Stimulated activated CD8-positive, alpha-beta memory T cell treated with anti-CD3 and anti-CD28 coated beads, Interleukin-15, amount 100 ng/mL, for 1 hour (primary cell): ENCODE results near the gene KRT26.
"Not testable (repeated sequence)": the region's sequence is repeated elsewhere in the genome, so short reads cannot be mapped to it uniquely, and the experiment has no call there.

Source experiments
- DNase-seq: peaks from one replicate; pipeline ENCODE4 v3.0.0-alpha.2; 2020; ENCODE audit warnings: low read depth

Gene KRT26

DNA sequence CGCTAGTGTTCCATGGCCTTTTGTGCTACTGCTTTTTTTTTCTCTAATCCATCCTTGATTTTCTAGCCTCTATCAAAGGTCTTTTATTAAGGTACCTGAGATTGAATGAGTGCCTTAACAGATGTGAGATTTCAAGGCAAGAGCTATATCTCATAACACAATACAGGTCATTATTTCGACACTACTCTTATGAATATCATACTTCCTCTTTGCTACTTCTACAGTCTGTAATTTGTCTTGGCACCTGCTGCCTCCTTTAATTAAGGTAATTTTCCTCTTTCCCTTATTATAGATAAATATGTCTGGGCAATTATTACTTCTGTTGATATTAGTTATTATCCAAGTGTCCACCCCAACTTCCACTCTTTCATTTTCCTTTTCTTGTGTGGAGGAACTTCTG, 22.5 kb upstream of the KRT26 start:
- no peak for DNase-seq

DNA sequence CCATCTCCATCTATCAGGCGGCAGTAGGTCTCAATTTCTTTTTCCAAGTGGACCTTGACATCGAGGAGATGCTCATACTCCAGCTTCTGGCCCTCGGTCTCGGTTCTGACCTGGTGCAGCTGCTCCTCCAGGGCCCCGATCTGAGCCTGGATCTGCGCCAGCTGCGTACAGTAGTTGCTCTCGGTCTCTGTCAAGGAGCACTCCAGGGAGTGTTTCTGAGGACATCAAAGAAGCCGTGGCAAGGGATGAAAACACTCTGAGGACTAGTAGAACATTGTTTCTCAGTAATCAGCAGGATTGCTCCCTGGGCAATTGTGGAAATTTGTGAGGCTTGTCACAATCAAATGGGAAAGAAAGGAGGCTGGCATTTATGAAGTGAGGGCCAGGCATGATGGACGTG, 21.8 kb upstream of the KRT26 start:
- no peak for DNase-seq

DNA sequence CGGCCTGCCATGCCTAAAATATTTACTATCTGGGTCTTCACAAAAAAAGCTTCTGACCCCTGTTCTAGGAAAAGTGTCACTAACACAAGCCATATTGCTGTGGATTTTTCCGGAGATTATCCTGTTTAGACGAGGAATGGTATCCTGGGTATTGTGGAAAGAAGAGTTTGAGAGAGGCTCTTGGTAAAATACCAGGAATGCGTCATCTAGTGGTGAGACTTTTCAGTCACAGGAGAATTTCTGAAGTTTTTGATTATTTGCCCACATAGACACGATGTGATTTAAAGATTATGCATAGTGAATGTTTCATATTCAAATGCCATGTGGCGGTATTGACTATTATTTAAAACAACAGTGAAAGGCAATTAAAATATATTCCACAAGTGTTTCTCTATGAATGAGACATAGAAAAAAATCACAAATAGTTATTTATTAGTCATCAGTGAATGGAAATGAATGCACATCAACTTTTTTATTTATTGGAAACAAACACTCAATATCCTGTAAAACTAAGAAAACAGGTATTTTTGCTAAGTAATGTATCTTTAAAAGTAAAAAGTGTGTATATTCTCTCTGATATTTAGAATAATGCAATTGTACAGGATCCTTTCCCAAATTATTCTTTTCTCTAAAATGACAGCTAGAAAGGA, 19.9 kb upstream of the KRT26 start:
- no peak for DNase-seq

DNA sequence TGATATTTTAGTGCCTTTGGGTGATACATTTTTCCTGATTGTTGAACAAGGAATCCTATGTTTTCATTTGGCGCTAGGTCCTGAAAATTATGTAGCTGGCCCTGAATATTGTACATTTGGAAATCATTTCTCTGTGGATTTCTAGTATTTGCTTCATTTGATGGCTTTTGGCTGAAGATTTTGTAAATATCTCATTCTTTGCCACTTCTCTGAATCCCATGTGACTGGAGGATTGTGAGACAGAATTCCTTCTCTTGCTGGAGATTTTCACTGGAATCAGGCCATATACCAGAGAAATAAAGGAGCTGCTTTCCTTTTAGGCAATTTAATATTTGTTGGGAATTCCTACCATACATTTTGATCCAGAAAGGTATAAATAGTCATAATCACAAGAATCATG, 19.1 kb upstream of the KRT26 start:
- no peak for DNase-seq

DNA sequence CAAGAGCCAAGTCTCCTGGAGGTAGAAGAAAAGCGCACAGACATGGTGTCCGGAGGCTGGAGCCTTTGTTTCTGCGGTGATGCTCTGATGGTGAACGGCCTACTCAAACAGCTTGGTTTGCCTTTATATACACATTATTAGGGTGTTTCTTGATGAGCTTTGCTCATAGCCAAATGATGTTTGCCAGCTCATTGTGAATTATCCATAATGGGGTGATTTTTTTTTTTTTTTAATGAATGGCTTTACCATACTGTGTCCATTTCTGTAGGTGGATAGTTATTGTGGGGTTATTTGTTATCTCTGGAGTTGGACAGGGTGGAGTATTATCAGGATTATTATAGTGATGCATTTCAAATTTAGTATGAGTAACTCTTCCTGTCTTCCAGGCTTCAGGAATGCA, 10.4 kb upstream of the KRT26 start, which contains the start of gene KRT27:
TSS of gene KRT27 (minus strand) at position 101 of the 400 bp plus-strand sequence. CDS start at position 44, 57 bp downstream.
- DNase-seq: no peak

DNA sequence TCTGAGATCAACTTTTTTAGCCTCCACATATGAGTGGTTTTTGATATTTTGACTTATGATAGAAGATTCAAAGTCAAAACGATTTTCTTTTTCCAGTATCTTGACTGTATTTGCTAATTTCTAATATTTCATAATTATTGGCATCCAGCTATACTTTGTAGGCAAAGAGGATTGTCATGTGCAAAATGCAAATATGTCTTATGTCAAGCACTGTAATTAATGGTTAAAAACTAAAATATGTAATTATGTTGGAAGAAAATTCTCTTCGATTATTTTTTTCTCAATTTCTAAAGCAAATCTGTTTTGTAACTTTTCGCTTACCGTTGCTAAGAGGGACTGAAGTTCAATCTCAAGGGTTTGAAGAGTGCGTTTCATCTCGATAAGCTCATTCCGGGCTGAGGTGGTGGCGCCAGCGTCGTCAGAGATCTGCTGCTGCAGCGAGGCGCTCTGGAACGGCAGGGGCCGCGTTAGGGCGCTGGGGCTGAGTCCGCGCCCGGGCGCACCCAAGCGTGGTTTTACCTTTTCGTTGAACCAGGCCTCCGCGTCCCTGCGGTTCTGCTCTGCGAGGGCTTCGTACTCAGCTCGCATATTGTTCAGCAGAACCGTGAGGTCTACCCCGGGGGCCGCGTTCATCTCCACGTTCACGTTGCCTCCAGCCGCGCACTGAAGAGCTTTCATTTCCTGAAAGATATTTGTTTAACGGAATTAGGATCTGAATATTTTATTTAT, 7.3 kb upstream of the KRT26 start:
- no peak for DNase-seq

DNA sequence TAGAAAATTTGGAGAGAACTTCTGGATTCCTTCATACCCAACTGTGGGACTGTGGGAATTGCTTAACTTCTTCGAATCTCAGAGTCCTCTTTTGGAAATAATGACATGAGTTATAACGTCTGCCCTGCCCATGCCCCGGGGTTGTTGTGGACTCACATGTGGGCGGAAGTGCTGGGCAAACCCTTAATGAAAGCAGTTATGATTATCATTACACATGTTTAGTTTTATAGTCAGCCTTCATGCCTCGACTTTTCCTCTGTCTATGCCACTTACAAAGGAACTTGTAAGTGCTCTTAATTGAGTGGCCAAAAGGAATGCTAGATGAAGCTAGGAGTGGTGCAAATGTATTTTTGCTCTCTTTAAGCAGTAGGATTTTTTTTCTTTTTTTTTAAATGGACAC, 6.5 kb upstream of the KRT26 start:
- no peak for DNase-seq

DNA sequence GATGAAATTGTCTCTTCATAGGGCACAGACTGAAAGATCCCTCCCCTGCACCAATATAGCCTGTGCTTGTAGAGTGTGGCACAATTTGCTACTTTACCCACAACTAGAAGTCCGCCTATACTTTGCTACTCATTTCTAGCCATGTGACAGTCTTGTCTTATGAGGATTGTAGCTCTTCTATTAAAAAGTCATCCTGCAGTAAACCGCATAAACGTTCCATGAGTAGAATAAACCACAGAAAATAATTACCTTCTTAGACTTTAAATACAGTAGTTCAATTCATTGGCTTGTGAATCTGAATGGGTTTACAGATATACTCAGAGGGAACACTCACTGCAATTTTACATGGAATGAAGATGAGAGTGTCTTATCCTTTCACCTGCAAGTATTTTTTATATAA, 6.0 kb upstream of the KRT26 start:
- no peak for DNase-seq

DNA sequence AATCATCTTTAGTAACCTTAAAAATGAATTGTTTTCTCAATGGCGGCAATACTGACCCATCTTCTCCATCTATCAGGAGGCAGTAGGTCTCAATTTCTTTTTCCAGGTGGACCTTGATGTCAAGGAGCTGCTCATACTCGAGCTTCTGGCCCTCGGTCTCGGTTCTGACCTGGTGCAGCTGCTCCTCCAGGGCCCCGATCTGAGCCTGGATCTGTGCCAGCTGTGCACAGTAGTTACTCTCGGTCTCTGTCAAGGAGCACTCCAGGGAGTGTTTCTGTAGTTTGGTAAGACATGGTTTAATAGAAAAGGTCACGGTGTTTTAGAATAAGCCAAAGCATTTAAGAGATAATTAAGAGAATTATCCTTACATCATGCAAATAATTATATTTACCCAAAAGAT, 5.5 kb upstream of the KRT26 start:
- no peak for DNase-seq

DNA sequence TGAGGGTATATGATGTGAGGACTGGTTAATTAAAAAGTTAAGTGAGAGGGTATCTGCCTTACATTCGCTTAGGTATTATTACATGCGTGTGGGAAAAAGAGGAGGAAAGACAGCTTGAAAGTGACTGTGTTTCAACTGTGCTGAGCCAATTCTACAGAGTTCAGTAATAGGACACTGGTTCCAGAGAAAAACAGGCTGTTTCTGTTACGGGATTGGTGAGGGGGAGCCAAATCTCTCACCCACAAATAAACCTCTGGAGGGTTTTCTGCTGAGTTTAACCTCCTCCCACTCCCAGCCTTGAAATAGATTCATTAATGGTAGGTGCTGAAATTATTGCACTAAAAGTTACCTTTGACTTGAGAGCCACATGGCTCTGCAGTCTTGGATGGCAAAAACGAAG, 3.9 kb upstream of the KRT26 start:
- DNase-seq: no peak

DNA sequence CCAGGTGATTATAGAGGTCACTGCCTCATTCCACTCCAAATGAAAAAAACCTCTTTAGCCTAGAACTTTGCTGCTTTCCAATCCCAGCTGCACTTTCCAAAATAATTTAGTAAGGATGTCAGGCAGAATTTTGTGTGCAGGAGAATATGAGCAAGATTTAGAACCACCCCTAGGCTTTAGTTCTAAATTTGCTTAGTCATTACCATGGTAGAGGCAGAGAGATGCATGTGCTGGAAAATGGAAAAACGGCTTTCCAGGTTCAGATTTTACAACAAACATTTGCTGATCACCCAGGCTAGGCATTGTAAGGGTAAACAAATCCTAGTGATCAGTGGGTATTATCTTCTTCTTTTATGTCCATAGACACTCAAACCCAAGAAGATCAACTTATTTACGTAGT, 6.3 kb downstream of the KRT26 start:
- DNase-seq: no peak

DNA sequence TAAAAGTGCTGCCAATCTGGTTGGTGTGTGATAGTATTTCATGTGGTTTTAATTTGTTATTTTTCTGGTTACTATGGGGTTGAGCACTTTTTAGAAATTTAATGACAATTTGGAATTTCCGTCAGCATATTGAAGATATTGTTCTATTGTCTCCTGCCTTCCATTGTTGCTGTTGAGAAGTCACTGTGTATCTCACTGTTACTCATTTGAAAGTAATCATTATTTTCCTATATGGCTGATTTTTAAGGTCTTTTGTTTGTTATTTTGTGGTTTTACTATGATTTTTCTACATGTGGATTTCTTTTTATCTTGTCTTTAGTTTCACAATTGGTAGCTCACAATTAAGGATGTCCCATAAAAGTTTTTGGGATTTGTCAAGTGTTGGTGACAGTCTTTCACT, 8.2 kb downstream of the KRT26 start:
- no peak for DNase-seq

DNA sequence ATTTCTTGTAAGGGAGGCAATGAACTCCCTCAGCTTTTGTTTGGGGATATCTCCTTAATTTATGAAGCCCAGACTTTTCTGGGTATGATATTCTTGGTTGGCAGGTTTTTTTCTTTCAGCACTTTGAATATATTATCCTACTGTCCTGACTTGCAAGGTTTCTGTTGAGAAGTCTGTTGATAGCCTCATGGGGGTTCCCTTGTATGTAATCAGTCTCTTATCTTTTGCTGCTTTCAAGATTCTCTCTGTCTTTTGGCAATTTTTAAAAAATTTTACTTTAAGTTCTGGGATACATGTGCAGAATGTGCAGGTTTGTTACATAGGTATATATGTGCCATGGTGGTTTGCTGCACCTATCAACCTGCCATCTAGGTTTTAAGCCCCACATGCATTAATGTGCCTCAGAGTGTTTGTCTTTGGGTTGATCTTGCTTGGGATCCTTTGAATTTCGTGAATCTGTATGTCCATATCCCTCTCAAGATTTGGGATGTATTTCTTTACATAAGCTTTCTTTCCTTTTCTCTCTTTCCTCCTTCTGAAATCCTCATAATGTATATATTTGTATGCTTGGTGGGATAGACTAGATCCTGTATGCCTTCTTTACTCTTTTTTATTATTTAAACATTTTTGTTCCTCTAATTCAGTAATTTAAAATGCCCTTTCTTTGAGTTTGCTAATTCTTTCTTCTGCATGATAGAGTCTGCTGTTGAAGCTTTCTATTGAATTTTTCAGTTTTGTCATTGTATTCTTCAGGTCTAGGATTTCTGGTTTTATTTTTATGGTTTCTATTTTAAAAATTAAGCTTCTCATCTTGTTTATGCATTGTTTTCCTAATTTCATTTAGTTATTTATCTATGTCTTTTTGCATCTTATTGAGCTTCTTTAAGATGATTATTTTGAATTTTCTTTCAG, 11.6 kb downstream of the KRT26 start:
- no peak for DNase-seq

DNA sequence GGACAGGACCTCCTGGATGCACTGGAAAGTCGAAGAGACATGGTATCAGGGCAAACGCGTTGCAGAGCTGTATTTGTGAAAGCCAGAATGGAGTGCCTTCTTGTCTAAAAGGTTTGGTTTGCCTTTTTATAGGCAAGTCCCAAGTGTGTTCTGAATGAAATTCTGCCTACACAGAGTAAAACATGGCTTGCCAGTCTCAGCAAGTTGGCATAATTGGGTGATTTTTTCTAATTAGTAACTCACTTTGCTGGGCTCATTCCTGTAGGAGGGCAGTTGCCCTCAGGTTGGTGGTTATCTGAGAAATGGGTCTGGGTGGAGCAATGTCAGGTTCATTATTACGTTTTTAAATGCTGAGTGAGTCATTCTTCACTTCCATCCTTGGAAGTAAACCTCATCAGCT, 16.8 kb downstream of the KRT26 start, which contains the start of gene KRT25:
TSS of gene KRT25 (minus strand) at position 101 of the 400 bp plus-strand sequence. CDS start at position 41, 60 bp downstream.
- no peak for DNase-seq

DNA sequence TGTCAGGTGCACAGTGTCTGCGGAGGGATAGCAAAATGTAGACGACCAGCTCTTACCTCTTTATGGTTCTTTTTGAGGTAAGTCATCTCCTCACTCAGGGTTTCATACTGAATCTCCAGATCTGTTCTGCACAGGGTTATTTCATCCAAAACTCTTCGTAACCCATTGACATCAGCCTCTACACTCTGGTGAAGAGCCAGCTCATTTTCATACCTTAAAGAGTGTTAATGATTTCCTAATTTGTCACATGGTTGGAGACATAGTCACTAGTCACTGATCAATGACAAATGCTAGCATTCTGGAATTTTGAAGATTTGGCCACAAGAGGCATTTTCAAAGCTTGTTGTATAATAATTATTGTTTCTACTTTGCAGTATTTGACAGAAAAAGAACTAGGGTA, 18.2 kb downstream of the KRT26 start:
- DNase-seq: no peak

DNA sequence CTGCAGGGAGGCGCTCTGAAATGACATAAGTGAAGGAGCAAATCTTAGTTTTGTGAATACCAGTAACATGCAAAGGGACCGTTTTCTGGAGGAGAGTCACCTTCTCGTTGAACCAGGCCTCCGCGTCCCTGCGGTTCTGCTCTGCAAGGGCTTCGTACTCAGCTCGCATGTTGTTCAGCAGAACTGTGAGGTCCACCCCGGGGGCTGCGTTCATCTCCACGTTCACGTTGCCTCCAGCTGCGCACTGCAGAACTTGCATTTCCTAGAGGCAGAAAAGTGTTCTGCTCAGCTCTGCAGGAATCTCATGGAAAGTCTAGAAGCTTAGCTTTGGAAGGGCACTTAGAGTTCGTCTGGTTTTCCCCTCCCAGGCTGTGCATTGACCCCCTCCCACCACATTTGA, 20.9 kb downstream of the KRT26 start:
- DNase-seq: no peak

DNA sequence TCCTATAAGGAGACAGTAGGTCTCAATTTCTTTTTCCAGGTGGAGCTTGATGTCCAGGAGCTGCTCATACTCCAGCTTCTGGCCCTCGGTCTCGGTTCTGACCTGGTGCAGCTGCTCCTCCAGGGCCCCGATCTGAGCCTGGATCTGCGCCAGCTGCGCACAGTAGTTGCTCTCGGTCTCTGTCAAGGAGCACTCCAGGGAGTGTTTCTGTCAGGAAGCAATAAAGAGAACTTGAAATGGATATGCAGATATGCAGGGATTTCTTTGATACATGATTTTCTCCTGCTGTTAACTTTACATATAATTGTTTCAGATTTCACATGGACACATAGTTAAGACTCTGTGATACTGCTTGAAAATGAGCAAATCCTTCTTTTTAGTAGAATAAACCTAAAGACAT, 21.6 kb downstream of the KRT26 start:
- no peak for DNase-seq

DNA sequence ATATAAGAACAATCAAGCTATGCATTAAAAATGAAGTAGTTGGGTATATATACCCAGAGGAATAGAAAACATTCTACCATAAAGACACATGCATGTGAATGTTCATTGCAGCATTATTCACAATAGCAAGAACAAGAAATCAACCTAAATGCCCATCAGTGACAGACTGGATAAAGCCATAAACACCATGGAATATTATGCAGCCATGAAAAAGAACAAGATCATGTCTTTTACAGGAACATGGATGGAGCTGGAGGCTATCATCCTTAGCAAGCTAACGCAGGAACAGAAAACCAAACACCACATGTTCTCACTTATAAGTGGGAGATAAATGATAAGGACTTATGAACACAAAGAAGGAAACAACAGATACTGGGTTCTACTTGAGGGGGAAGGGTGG, 23.3 kb downstream of the KRT26 start:
- DNase-seq: not testable (repeated sequence)

DNA sequence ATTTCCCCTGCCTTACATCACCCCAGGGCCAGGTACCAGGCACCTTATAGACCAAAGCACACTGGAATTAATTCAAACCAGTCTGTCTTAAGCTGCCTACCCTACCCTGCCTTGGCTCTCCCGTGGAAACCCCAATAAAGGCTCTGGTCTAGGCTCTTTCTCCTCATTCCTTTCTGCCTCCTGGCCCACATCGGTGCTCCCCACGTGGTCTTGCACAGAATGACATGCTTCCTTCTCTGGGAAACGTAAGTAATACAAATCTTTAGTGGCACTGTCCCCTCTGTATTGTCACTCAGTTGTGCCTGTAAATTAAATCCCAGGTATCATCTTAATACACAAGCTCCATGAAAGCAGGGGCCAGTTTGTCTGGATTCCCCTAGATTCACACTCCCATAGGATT, 33.4 kb downstream of the KRT26 start:
- no peak for DNase-seq

DNA sequence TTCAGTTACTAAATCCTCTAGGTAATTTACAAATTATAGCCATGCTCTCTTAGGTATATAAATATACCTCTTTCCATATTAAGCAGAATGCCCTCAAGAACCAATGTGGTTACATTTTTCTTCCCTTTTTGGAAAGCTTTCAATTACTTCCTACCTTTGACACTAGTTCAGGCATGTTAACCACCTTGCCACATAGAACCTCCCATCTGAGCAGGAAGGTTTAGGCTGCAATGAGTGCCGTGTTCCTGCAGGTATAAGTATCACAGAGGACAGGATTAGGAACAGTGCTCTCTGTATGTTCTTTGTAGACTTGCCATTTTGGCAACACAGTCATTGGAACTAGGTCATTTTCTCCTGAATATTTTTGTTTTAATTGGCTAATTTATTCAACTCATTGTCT, 37.0 kb downstream of the KRT26 start:
- no peak for DNase-seq

DNA sequence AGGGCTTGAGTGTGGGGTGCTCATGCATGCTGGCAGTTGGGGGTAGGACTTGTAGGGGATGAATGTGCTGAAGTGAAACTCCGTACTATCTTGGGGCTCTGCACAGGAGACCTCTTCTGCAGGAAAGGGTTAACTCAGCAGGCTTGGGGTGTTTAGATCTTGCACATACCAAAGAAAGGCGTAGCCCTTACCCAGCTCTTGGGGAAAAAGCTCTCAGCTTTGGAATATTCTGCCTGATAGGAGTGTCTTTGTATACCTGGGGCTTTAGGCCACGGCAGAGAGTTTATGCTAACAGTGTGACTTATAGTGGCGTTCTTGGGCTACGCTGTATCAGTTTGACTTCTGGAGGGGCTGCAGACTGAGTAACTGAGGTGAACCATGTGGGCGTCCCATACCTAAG, 38.0 kb downstream of the KRT26 start:
- no peak for DNase-seq

DNA sequence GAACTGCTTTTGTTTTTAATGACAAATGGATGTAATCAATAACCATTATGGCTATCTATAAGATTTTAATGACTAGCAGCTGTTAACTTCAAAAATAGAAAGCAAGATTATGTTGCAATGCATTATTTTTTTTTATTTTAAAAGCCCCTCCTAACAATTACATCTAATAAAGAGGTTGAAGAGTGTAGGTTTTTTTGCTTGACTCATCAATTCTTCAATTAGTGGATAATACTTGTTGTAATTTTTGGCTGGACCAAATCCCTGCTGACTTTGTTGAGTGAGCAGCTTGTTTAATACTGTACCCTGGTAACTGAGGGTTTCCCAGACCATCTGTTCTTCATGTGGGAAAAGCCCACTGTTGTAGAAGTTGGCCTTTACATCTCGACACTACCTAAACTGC, 41.0 kb downstream of the KRT26 start:
- no peak for DNase-seq
